NCI-H82 treated with DMSO at 0.1 percent for 48 hours (cell line): ENCODE data around the gene PPFIBP1.
"Not testable (repeated sequence)": the region's sequence is repeated elsewhere in the genome, so short reads cannot be mapped to it uniquely, and the experiment has no call there.

ENCODE experiments used
- DNase-seq: peaks from one replicate; lab custom pipeline; 2025; ENCODE audit not compliant: unreplicated experiment; lab: John Stamatoyannopoulos, UW

PPFIBP1 gene

DNA sequence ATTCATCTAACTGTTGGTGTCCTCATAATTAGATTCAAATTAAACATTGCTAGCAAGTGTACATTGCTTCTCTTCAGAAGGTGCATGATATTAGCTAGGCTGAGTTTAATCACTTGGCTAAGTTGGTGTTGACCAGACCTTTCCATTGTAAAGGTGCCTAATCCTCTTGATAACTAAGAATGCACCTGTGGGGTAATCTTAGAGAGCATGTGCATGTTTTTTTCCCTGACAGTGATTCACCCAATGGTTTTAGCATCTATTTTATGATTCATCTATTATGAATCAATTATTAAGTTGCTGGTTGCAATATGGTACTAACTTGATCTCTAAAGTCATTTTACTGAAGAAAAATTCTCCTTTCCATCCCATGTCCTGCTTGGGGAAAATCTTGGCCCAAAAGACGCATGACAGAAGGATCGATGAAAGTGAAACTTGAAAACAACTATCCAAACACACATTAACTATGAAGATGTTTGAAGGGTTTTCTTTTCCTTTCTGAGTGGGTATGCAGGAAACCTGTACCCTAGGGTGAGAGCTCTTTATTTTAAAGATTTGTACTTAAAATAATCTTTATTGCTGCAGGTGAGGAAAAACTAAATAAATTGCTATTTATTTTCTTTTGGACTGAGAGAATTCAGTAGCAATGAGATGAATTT, 64.2 kb downstream of the PPFIBP1 start:
- not testable (repeated sequence) for DNase-seq

DNA sequence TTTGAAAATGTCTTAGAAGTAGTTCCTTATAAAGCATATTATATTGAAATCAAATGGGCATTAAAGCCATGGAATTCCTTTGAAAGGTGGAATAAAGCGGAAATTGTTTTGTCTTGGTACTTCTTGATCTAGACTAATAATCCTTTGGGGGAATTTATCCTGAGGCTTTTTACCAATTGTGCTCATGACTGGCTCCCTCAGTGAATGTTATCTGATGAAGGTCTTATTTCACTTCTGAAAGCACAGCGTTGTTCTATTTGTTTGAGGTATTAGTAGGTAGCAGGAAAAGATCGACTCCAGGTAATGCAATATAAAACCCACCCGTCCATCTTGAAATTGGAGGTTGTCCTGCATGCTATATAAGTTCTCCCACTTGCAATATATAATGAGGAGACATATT, 64.8 kb downstream of the PPFIBP1 start:
- no peak for DNase-seq

DNA sequence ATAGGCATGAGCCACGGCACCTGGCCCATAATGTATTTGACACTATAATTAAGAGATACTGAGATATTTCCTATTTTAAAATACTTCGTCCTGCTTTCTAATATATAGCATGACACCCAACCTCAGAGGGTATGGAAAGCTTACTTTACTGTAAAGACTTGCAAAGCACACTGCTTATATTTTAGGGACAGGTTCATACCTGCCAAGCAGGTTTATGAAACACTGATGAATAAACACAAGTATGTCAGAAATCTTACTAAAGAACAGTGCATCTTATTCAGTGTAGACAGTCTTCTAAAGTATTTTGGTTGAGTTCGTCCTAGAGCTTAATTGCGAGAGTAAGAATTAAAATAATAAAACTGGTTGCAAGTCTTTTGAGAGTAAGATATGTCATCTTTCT, 65.4 kb downstream of the PPFIBP1 start:
- no peak for DNase-seq

DNA sequence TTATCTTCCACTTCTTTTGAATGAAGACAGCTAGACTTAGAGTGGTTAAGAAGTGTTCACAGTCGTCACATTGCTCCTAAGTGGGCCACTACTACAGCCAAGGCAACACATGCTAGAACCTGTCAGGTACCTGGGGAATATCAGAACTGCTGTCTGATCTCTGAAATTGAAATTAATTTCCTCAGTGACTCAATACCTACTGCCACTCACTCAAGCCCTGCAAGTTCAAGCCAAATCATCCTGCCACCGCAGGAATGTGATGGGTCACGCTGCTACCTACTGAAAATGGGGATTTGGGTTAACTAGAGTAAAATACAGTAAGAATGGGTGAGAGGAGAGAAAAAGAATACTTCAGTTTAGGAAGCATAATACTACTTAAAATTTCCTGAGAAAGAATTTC, 67.7 kb downstream of the PPFIBP1 start:
- DNase-seq = not testable (repeated sequence)

DNA sequence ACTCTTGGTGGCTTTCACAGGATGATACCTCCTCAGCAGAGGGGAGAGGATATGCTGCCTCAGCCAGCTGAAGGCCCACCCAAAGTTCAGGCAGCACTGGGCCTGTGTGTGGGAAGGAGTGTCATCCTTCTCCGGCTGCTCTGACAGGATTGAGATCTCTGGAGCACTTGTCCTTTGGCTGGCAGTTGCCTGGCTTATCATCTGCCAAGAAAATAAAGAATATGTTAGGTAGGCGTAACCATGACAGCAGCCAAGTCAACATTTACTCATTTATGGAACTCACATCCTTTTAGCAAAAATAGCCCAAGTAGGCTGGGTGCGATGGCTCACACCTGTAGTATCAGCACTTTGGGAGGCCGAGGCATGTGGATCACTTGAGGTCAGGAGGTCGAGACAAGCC, 68.5 kb downstream of the PPFIBP1 start:
- DNase-seq = no peak

DNA sequence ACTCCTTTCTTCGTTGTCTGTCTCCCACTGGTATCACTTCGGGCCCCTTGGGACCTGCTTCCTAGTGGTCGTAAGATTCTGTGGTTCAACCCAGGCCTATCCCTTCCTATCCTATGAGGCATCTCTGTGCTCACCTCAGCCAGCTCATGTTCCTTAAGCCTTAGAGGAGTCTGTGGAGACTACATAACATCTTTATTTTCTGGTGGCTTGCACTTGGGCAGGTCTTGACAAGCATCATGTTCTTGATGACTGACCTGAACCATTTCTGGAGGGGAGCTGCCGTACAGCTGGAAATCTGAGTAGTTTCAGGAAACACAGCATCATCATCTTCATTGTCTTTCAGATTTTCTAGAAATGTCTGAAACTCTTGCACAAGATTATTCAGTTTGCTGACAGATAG, 69.3 kb downstream of the PPFIBP1 start:
- no peak for DNase-seq

DNA sequence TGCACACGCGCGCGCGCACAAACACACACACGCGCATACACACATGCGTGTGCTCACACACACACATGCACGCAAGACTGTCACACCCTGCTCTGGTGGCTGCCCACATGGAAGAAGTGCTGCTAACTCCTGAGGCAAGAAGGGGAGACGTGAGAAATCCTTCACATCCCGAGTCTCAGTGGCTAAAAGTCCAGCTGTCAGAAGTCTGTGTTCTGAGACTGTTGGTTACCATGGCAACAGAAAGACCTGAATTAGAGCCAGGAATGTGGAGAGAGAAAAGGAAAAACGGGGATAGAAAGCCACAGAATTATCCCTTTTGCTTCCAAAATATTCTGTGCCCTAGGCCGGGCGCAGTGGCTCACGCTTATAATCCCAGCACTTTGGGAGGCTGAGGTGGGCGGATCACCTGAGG, 71.2 kb downstream of the PPFIBP1 start:
- DNase-seq = no peak

DNA sequence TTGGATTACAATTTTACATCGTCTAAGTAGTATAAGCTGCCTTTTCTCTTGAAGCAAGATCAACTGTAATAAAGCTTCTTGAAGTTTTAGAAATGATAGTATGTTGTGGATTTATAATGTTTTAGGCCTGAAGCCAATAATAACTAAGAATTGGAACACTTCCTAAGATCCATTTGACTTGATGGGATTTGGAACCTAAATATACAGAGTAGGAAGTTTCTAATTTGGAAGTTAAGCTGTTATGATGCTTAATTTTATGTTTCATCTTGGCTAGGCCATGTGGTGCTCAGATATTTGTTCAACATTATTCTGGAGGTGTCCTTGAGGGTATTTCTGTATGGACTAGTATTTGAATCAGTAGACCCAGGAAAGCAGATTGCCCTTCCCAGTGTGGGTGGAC, 74.9 kb downstream of the PPFIBP1 start:
- DNase-seq = not testable (repeated sequence)

DNA sequence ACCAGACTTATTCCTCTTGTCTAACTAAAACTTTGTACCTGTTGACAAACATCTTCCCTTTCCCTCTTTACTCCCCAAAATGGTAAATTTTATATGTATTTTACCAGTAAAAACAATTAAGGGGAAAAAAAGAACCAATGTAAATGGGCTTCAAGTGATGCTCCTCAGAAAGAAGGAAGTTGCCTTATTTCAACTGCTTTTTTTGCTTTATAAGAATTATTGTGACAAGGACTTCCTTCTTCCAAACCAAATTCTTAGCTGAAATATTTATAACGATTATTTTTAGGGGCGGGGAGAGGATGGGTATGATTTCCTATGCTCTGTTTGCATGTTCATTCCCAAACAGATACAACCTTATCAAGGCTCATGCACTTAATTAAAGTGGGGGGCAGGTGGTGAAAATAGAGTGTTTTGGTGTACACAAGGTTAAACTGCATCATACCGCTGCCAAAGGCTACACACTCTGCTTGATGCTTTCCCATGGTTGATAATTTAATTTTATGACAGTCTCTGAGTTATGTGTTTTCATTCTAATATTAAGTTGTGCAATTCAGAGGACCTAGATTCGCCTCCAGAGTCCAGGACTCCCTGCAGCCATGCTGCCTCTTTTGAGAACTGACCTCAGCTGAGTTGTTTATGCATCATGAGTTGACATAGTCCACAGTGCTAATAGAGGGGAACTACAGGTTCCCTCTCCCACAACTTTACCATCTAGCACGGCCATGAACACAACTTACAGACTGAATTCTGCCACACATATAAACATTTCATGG, 77.2 kb downstream of the PPFIBP1 start:
- DNase-seq = not testable (repeated sequence)

DNA sequence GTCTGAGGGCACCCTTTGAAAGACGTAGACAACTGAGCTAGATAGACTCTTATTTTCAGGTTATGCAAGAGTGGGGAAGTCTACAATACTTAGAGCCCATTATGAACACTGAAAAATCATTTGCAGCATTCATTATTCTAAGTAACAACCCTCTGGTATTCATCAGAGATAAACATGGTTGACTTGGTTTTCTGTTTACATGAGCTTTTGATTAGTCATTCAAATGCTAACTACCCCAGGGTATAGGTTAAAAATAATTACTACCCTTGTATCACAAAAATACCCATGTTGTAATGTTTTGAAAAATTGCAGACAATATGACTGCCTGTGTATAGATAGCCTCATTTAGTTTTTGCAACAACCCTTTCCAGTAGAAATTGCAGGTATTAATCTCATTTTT, 78.5 kb downstream of the PPFIBP1 start:
- DNase-seq = no peak

DNA sequence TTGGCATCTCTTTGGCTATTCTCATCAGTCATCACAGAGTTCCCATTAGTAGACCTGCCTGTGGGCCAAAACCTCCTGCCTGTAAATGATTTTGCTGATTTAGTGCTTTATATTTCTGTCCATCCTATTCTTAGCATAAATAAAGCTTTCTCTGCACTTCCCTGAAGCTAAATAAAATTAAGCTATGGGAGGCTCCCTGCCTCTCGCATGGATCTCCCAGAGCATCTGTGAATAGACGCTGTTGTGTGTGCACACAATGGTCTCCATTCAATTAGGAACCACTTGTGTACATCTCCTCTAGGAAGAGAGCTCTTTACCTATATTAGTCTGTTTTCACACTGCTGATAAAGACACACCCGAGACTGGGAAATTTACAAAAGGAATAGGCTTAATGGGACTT, 80.4 kb downstream of the PPFIBP1 start:
- DNase-seq = no peak

DNA sequence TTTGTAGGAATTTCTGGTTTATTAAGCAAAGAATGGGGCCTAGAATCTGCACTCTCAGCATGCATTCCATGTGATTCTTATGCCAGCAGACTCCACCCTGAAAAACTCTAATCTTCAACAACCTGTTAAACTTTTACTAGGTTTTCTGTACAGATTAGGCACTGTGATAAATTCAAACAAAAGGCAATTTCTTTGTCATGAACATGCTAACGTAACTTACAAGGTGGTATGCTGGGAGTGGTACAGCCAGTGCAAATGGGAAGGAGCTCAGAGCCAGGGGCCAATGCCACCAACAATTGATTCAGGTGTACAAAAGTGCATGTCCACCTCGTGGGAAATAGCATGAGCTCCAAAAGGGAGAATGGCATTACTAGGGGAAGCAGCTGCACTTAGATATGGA, 83.0 kb downstream of the PPFIBP1 start:
- DNase-seq = no peak

DNA sequence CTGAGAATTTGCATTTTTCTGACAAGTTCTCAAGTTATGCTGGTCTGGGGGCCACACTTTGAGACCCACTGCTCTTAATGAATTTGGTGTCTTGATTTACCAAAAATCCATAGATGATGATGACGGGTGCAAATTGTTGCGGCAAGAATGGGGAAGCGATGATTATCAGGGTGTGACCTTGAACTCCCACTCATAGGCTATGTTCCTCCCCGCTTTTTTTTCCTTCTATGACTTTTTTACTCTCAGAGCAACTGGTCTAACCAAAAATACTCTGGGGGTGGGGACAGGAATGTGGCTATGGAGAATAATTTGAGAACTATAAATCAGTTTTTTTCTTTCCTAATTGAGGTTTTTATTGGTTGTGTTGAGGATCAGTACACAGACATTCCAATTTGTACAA, 83.6 kb downstream of the PPFIBP1 start:
- DNase-seq = no peak

DNA sequence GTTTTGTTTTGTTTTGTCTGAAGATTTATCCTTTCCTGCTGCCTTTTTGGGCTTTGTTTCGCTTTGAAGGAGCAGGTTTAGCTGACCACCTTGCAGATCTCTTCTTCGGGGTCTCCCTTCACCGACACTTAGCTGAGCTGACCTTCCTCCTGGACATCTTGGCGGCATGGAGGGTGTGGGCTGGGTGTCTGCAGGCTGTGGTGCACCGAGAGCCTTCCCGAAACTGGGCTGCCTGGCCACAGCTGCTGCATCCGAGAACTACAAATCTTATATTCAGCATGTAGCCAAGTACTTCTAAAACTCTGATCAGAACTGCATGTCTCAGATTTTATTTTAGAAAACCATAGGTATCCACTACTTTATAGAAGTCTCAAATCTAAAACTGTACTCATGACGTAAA, 84.9 kb downstream of the PPFIBP1 start:
- DNase-seq = no peak

DNA sequence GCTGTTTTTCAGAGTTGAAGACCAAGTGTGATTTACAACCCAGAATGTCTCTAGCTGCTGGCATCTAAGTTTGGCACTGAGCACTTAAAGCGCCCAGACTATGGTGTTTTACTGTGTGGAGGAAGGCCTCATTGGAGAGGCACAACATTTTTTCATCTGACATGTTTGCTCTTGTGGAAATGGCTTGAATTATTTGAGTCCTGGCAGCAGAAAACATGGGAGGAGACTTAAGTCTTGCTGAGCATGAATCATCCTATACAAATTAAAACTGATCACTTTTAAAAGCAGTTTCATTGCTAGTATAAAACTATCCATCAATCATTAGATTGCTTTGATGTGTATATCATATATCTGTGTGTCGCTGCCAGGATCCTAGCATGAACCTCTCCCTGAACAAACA, 86.4 kb downstream of the PPFIBP1 start:
- DNase-seq = no peak

DNA sequence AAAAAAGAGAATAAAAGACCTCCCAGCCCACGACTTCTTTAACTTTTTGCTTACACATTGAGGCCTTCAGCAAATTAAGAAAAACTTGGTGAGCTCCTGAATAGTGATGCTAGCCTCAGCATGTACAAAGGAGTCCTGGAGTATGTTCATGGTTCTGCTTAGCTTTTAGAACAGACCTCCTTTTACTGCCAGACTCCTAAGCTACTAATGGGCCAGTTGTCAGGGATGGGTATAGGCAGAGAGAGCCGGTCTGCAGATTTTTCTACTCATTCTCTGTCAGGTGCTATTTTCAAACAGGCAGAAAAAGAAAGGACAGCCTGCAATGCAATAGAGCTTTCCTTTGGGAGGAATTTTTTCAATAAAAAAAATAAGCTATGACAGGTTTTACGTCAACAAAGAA, 90.4 kb downstream of the PPFIBP1 start:
- no peak for DNase-seq

DNA sequence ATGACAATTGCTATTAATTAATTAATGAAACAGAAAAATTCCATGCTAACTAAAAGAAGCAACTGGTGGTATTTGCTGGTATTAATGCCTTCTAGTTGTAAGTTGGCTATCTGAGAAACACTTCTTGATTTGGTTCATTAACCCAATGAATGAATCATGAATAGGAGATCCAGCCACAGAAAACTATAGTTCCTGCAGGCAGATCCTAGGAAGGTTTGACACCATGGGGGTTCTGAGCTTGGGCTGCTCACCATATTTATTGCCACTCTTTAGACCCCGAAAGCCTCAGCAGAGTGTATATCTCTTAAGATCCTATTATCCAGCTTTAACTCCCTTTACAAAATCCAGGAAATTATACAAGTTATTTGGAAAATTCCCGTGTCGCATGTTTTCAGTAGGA, 90.9 kb downstream of the PPFIBP1 start:
- no peak for DNase-seq

DNA sequence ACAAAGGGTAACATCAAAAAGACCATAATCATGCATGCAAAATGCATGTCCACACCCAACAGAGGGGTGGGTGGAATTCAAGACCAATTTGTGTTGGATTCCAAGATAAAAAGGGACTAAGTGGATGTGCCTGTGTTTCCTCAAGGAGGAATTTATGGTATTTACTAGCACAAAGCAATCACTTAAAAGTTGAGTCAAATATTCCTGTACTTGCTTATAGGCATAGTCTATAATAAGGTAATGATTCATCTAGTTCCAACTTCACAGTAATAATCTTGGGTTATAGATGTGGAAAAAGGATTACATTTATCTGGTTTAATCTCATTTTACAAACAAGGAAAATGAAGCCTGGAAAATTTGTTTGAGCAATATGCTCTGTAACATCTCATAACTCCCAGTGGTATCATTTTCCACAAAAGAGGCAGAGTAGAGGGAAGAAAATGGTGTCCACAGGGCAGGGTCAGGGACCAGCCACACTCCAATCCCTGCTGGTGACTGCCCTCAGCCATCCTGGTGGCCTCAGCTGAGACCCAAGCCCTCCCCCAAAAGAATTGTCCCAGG, 91.4 kb downstream of the PPFIBP1 start:
- no peak for DNase-seq

DNA sequence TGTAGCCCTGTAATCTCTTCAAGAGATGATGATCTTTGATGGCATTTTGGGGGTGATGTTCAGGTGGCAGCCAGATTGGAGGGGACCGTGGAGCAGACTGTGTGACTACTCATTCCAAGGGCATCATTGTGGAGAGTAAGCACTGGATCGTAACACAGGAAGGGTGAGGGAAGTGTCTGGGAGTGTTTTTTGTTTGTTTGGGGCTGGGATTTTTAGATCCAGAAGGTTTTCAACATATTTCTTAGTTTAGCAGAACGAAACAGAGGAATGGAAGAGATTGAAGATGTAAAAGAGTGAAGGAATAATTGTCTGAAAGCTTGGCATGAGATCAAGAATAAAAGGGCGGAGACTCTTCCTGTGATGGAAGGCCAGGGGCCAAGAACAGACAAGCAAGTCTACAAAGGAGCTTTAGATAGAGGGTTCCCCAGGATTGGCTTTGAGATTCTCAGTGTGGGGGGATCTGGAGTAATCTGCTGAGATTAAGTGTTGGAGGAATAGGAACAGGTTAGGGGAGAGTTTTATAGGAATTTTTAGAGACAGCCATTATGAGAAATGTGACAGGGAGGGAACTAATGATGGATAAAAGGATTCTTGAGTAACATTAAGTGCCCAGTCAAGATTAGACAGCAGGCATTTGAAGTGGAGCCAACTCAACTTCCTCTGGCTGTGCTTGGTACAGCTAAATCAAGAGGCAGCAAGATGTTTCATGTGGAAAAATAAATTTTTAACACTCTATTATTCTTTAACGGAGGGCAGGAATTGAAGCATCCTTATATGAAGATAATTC, 92.5 kb downstream of the PPFIBP1 start:
- DNase-seq = no peak

DNA sequence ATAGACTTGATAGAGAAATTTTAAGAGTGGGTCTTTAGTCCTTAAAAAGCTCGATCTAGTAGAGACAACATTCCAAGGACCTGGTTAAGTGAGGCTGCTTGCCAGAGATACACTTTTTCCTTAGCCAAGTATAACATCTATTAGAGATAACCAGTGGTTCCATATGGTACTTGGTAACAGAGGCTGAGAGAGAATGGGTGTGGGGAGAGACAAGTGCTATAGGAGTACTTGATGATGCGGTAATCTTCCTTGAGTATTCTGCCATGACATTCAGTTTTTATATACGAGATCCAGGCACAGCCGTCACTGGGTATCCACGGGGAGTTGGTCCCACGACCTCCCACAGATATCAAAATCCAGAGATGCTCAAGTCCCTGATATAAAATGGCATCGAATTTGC, 94.8 kb downstream of the PPFIBP1 start:
- DNase-seq = no peak

DNA sequence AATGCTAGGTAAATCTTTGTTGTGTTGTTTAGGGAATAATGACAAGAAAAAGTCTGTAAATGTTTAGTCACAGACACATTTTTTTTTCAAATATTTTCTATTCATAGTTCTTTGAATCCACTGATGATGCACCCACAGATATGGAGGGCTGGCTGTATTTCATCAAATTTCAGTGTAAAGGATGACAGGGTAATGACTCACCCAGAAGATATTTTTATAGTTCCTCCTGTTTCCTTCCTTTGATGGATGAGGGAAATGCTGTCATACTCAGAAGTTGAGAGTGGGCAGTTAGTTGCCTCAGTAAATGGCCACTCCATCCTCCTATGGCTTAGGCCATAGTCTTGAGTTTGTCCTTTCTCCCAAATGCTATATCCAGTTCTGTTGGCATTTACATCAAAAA, 95.3 kb downstream of the PPFIBP1 start:
- no peak for DNase-seq

DNA sequence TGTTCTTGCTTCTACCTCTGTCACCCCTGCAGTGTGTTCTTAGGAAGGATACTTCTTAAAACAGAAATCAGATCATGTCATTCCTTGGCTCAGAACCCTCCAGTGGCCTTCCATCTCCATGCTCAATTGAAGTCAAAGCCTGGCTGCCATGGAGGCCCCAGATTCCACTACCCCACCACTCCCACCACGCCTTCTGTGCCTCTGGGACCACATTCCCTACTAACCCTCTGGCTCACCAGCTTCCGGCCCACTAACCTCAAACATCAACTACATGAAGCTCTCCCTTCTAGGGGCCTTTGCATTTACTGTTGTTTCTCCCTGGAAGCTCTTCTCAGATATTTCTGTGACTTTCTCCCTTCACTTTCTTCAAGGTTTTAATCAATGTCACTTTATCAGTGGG, 96.1 kb downstream of the PPFIBP1 start:
- DNase-seq = no peak
